Astrocyte (in vitro differentiated cells and primary cell): Measurements from ENCODE around the gene SDK1.

Source experiments
- EZH2 ChIP-seq: IDR thresholded peaks from 2 replicates; pipeline ENCODE4 v1.6.1; 2012; ENCODE audit warnings: mild to moderate bottlenecking, low read length, inconsistent platforms; ENCODE audit not compliant: insufficient read depth
- TF ChIP-seq, protein P1 (sequence below): IDR thresholded peaks from 2 replicates; pipeline ENCODE4 v1.5.1; 2011; ENCODE audit warnings: low read depth, mild to moderate bottlenecking, inconsistent platforms, low read length, moderate library complexity; ENCODE audit not compliant: insufficient read depth

DNA sequence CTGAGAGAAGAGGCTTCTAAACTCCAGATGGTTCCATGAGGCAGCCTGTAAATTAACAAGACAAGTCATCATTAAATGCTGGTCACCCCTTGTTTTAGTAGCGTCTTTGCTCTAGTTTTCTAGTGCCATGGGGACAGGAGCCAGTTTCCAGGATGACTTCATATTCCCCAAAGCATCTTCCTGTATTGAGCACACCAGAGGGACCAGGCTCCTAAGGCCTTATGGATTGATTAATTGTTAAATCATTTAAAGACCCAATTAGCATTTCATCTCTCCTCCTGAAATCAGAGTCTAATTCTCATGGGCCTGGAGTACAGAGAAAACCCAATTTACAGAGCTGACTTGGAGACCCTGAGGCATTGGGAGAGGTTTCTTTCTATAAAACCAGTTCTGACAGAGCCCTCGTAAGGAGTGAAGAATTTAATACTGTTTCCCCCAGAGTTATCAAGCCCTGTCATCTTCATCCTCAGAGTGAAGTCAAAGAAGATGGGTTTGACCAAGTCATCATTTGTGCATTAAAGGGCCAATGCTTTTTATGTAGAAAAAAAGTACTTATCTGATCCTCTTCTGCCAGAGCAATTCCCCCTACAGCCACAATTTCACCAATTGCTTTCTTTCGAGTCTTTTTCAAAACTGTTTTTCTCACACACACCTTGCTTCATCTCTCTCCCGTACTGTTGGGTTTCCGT is 678.7 kb downstream of the SDK1 start:
- TF ChIP-seq, protein P1, sequence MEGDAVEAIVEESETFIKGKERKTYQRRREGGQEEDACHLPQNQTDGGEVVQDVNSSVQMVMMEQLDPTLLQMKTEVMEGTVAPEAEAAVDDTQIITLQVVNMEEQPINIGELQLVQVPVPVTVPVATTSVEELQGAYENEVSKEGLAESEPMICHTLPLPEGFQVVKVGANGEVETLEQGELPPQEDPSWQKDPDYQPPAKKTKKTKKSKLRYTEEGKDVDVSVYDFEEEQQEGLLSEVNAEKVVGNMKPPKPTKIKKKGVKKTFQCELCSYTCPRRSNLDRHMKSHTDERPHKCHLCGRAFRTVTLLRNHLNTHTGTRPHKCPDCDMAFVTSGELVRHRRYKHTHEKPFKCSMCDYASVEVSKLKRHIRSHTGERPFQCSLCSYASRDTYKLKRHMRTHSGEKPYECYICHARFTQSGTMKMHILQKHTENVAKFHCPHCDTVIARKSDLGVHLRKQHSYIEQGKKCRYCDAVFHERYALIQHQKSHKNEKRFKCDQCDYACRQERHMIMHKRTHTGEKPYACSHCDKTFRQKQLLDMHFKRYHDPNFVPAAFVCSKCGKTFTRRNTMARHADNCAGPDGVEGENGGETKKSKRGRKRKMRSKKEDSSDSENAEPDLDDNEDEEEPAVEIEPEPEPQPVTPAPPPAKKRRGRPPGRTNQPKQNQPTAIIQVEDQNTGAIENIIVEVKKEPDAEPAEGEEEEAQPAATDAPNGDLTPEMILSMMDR, result no peak
- TF ChIP-seq EZH2, result no peak
